ENCODE data around the gene IL20.

DNA sequence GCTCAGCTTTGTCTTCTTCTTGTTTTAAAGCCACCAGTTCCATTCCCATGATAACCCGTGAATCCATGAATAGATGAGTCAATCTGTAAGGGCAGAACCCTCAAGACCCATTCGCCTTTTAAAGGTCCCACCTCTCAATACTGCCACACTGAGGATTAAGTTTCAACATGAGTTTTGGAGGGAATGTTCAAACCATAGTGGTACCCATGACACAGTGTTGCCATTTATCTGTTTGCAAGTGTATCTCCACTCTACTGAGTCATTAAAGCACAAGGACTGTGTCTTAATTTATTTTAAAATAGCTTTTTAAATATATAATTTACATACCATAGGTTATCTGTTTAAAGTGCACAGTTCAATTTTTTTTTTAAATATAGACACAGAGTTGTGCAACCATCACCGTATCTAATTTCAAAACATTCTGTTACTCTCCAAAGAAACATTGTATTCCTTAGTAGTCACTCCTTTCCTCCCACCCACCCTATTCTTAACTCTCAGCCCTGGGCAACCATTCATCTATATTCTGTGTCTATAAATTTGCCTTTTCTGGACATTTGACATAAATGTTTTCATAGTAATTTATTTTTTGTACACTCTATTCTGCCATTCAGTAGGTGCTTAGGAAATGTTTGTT is 27.0 kb downstream of the IL20 start:
- TF ChIP-seq, protein P1, sequence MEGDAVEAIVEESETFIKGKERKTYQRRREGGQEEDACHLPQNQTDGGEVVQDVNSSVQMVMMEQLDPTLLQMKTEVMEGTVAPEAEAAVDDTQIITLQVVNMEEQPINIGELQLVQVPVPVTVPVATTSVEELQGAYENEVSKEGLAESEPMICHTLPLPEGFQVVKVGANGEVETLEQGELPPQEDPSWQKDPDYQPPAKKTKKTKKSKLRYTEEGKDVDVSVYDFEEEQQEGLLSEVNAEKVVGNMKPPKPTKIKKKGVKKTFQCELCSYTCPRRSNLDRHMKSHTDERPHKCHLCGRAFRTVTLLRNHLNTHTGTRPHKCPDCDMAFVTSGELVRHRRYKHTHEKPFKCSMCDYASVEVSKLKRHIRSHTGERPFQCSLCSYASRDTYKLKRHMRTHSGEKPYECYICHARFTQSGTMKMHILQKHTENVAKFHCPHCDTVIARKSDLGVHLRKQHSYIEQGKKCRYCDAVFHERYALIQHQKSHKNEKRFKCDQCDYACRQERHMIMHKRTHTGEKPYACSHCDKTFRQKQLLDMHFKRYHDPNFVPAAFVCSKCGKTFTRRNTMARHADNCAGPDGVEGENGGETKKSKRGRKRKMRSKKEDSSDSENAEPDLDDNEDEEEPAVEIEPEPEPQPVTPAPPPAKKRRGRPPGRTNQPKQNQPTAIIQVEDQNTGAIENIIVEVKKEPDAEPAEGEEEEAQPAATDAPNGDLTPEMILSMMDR (IDR thresholded peaks at IDR 0.05) = no peak
- TF ChIP-seq POLR2A (IDR thresholded peaks at IDR 0.05) = no peak
